PC-9 (cell line): ENCODE data around the gene TRAPPC6A. TPM values are rescaled to one million over a fixed set of nuclear protein-coding genes. Genes with fewer than 3 reads are reported as not detected.

ENCODE experiments used
- BruUV-seq: library from RNA; stranded (reverse); fragments of 400-500 nt; replicated peaks from 2 replicates; lab custom pipeline; 2021; lab: Mats Ljungman, UMichigan
- CTCF ChIA-PET: fragments of 300-600 bp; sonication (Branson Sonifier 250); formaldehyde crosslinking; loops from one replicate; lab custom pipeline; 2022; ENCODE audit warnings: antibody characterized with exemption; lab: Charles Lee
- POLR2A ChIA-PET: fragments of 300-600 bp; sonication (Branson Sonifier 250); formaldehyde crosslinking; loops from one replicate; lab custom pipeline; 2022; ENCODE audit warnings: antibody characterized with exemption; ENCODE audit not compliant: unreplicated experiment; lab: Charles Lee
- DNase-seq, 2 experiments: peaks; one replicate each; pipeline versions ENCODE4 v3.0.0 to v3.0.0-alpha.2; 2015 to 2022; ENCODE audit warnings: mixed read lengths in 1 of 2
- H2AFZ ChIP-seq: fragments of 200-600 bp; sonication (generic); 2 replicates; pipeline ENCODE4 v1.8.1; 2017; ENCODE audit warnings: antibody characterized with exemption
- H3F3A ChIP-seq: fragments of 200-600 bp; sonication (generic); 2 replicates; pipeline ENCODE4 v1.8.1; 2017; ENCODE audit warnings: antibody characterized with exemption, mild to moderate bottlenecking, low read depth; ENCODE audit not compliant: insufficient read depth
- H3K27ac ChIP-seq: fragments of 200-600 bp; sonication (generic); 2 replicates; pipeline ENCODE4 v1.6.1; 2016; ENCODE audit warnings: mixed run types
- H3K27me3 ChIP-seq: fragments of 200-600 bp; sonication (generic); 2 replicates; pipeline ENCODE4 v1.6.1; 2016; ENCODE audit warnings: low read depth, mixed run types; ENCODE audit not compliant: insufficient read depth
- H3K36me3 ChIP-seq: fragments of 200-600 bp; sonication (generic); 2 replicates; pipeline ENCODE4 v1.6.1; 2016; ENCODE audit warnings: low read depth, mixed run types
- H3K4me1 ChIP-seq: fragments of 200-600 bp; sonication (generic); replicated peaks from 2 replicates; pipeline ENCODE4 v1.6.1; 2016; ENCODE audit warnings: mixed run types; ENCODE audit not compliant: insufficient read depth
- H3K4me2 ChIP-seq: fragments of 200-600 bp; sonication (generic); 2 replicates; pipeline ENCODE4 v1.6.1; 2017; ENCODE audit warnings: mixed run types
- H3K4me3 ChIP-seq: fragments of 200-600 bp; sonication (generic); 2 replicates; pipeline ENCODE4 v1.6.1; 2016; ENCODE audit warnings: mixed run types
- H3K79me2 ChIP-seq: fragments of 200-600 bp; sonication (generic); 2 replicates; pipeline ENCODE4 v1.6.1; 2017; ENCODE audit warnings: low read depth, mixed run types
- H3K9me2 ChIP-seq: fragments of 200-600 bp; sonication (generic); 2 replicates; pipeline ENCODE4 v1.8.1; 2017; ENCODE audit warnings: mild to moderate bottlenecking; ENCODE audit not compliant: insufficient read depth
- H3K9me3 ChIP-seq: fragments of 200-600 bp; sonication (generic); 2 replicates; pipeline ENCODE4 v1.8.1; 2016; ENCODE audit warnings: low read depth; ENCODE audit not compliant: insufficient read depth
- H4K20me1 ChIP-seq: fragments of 200-600 bp; sonication (generic); 2 replicates; pipeline ENCODE4 v1.8.1; 2017; ENCODE audit not compliant: insufficient read depth
- EZH2 ChIP-seq: fragments of 200-600 bp; sonication (generic); IDR thresholded peaks from 2 replicates; pipeline ENCODE4 v1.8.0; 2017; ENCODE audit warnings: antibody characterized with exemption, low read depth
- intact Hi-C: fragments of 100-400 bp; cut with micrococcal nuclease; formaldehyde crosslinking; loops from one replicate; pipeline ENCODE4 v1.10.0; 2022; ENCODE audit not compliant: unreplicated experiment
- total RNA-seq: library from RNA; stranded (reverse); gene quantifications from 2 replicates; pipeline ENCODE4 v1.2.3, GENCODE V29; 2021
- TF ChIP-seq, protein P1 (sequence below): fragments of 200-600 bp; sonication (generic); conservative IDR thresholded peaks from 2 replicates; pipeline ENCODE4 v1.6.1; 2017; ENCODE audit warnings: mixed run types, antibody characterized with exemption, mild to moderate bottlenecking, moderate library complexity

Gene TRAPPC6A
- total RNA-seq, 1 experiment from 2014 or later, result 61.6 TPM

DNA sequence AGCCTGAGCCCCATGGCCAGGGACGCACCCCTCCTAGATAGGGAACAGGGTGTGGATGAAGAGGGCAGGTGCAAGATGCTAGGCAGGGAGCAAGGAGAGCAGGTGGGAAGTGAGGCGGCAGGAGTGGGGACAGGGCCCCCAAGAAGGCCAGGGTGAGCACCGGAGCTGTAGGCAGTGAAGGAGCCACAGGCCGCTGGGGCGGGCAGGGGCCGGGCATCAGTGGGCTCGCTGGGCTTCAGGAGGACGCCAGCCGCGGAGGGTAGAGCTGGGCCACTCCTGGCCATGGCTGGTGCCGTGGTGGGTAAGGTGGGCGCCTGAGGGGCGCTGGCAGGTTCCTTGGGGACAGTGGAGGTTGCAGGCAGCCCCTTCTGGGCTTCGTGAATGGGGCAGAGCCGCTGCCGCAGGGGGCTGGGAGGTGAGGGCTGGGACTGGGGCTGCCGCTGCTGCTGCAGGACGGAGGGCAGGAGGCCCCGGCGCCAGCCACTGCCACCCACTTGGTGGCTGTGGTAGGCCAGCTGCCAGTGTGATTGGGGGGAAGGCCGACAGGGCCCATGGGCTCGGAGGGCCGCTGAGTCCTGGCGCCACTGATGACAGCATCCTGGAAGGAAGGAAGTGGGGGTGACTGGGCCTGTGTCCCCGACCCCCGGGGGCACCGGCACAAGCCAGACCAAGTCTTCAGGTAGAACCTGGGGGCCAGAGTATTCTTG, 19.4 kb downstream of the TRAPPC6A start:
- Histone ChIP-seq H4K20me1 (0 out of 2 replicates have a peak, but pooled peaks cover 5% of the 10 kb centered on the region), H3K27ac (no peak overlapping the region), H3F3A (peaks cover 26% of the 10 kb centered on the region), H3K36me3 (no peaks in the 10 kb centered on the region), H3K4me3 (no peak overlapping the region), H3K9me3 (no peaks in the 10 kb centered on the region), H3K4me2 (no peak overlapping the region), H3K79me2 (no peaks in the 10 kb centered on the region), H3K4me1 (peaks cover 40% of the 10 kb centered on the region), H3K27me3 (no peaks in the 10 kb centered on the region), H2AFZ (no peak overlapping the region), H3K9me2 (no peaks in the 10 kb centered on the region)
- intact Hi-C loops, result no loop called here
- no TSS peak for BruUV-seq
- ChIA-PET POLR2A (no interaction called here), CTCF (no interaction called here)
- TF ChIP-seq, protein P1, sequence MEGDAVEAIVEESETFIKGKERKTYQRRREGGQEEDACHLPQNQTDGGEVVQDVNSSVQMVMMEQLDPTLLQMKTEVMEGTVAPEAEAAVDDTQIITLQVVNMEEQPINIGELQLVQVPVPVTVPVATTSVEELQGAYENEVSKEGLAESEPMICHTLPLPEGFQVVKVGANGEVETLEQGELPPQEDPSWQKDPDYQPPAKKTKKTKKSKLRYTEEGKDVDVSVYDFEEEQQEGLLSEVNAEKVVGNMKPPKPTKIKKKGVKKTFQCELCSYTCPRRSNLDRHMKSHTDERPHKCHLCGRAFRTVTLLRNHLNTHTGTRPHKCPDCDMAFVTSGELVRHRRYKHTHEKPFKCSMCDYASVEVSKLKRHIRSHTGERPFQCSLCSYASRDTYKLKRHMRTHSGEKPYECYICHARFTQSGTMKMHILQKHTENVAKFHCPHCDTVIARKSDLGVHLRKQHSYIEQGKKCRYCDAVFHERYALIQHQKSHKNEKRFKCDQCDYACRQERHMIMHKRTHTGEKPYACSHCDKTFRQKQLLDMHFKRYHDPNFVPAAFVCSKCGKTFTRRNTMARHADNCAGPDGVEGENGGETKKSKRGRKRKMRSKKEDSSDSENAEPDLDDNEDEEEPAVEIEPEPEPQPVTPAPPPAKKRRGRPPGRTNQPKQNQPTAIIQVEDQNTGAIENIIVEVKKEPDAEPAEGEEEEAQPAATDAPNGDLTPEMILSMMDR, result no peak
- no peak for DNase-seq

DNA sequence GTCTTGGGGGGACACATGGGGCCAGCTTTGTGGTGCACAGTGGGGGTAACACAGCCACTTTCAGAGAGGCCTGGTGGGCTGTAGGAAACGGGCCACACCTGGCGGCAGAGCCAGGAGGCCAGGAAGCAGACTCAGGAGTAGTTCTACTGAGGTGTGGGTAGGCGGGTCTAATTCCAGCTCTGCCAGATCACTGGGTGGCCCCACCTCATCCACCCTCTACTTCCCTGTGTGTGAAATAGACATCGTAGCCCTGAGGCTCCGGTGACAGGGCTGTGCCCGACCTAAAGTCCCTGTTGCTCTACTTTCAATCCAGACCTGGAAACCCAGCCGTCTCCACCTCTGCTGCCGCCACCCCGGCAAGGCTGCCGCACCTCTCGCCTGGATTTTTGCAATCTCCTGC, 21.3 kb downstream of the TRAPPC6A start:
- Histone ChIP-seq H3F3A (peaks cover 29% of the 10 kb centered on the region), H4K20me1 (0 out of 2 replicates have a peak, but pooled peaks cover 5% of the 10 kb centered on the region), H3K9me2 (no peaks in the 10 kb centered on the region), H3K79me2 (no peaks in the 10 kb centered on the region), H3K4me2 (peak overlapping the region; percentile 32), H3K4me1 (peaks cover 40% of the 10 kb centered on the region), H3K36me3 (no peaks in the 10 kb centered on the region), H2AFZ (no peak overlapping the region), H3K9me3 (no peaks in the 10 kb centered on the region), H3K27ac (0 out of 2 replicates have a peak overlapping the region, but pooled peaks have one; percentile 21), H3K27me3 (no peaks in the 10 kb centered on the region), H3K4me3 (no peak overlapping the region)
- ChIA-PET POLR2A (no interaction called here), CTCF (no interaction called here)
- intact Hi-C loops, result no loop called here
- peak; percentile 63 to 78 for DNase-seq
- TF ChIP-seq, protein P1, result no peak; the same call in 1 of the 2 replicates
- no peak for TF ChIP-seq EZH2
- BruUV-seq, result no TSS peak

DNA sequence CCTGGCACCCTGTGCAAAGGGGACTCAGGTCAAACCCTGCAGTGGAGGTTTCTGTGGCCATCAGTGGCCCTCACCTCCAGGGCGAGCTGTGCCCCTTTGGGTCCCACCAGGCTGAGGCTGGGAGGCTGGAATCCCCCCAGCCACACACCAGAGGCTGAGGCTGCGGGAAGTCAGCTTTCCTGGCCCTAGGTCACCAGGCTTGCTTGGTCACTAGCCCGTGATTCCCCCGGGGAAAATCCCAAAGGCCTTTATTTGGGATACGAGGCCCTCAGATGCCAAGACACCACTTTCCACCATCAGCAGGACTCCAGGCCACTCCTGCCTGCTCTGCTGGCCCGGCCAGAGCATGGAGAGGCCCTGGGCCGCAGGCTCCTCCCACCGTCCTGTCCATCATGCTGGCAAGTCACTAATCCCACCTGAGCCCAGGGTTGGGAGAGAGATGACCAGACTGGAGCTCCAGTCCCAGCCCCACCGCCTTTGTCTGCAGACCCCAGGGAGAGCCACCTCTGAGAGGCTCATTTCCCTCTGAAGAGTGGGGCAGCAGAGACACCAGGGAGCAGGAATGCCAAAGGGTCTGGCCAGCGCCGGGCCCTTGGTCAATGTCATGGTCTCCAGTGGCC, 21.9 kb downstream of the TRAPPC6A start:
- no TSS peak for BruUV-seq
- Histone ChIP-seq H3K36me3 (no peaks in the 10 kb centered on the region), H3K79me2 (no peaks in the 10 kb centered on the region), H3K9me3 (no peaks in the 10 kb centered on the region), H4K20me1 (peaks cover 8% of the 10 kb centered on the region; the same call in 1 of the 2 replicates), H3F3A (peaks cover 36% of the 10 kb centered on the region), H3K9me2 (no peaks in the 10 kb centered on the region), H2AFZ (no peak overlapping the region), H3K4me3 (no peak overlapping the region), H3K4me1 (peaks cover 42% of the 10 kb centered on the region), H3K27ac (0 out of 2 replicates have a peak overlapping the region, but pooled peaks have one; percentile 21), H3K27me3 (no peaks in the 10 kb centered on the region), H3K4me2 (peak overlapping the region; percentile 32)
- ChIA-PET CTCF (no interaction called here), POLR2A (no interaction called here)
- no peak for DNase-seq
- no peak for TF ChIP-seq EZH2
- TF ChIP-seq, protein P1, result no peak
- intact Hi-C loops, result no loop called here
